Measurements from ENCODE around the gene NCOA5. TPM values are rescaled to one million over a fixed set of nuclear protein-coding genes. Genes with fewer than 3 reads are reported as not detected.
A peak's percentile ranks its signal among the peaks of the same experiment; 100 is the strongest.

NCOA5 gene
- total and polyA plus RNA-seq, 9 of the 15 experiments (the other 6 are each of a cell fraction or from before 2014, with no cell fraction given) = 3.9 to 22.8 (median 13.8) TPM

DNA sequence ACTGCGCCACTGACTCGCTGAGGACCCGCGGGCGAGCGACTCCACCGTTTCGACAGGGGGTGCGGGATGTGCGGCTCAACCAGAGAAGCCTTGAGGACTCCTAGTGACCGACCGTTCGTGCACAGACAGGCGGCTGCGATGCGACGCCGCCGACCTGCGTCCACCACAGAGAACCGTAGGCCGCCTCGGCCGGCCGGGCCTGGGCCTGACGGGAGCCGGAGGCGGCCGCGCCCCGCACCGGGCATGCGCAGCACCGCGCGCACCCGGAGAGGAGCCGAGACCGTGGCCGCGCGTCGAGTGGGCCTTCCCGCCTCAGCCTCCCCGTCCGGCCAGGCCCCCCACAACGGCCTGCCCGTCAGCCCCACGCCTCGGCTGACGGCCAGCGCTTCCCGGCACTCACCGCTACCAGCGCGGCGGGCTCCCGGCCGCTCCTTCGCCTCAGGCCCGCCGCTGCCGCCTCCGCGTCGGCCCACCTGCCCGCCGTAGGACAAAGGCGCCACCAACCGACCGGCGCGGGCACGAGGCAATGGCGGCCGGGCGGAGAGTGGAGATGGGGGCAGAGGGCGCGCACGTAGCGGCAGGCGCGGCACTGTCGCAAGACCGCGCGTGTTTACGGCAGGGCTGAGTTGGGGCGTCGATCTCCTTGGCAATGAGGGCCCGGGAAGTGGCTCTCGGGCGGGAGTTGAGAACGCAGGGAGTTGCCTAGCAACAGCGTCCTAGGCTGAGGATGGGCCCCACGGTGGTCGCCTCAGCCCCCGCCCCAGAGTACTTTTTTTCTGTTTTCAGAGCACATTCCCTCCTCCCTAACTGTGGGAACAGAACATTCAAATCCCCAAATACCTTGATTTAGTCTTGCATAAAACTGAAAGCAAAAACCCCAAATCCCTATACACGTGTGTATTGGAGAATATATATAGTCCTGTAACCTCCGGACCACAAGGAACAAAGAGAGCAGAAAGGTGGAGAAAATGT is at the start of gene NCOA5 (continued):
- TF ChIP-seq RBFOX2 (IDR thresholded peaks at IDR 0.05; ENCODE audit: low read depth, low read length) (peak; percentile 99), ZNF224 (CRISPR knock-in tag; IDR thresholded peaks at IDR 0.05) (0 out of 2 replicates have a peak, but pooled peaks have one; percentile 36), PHB2 (IDR thresholded peaks at IDR 0.05; ENCODE audit: low read depth) (no peak), LCOR (CRISPR knock-in tag; IDR thresholded peaks at IDR 0.05) (peak; percentile 41; the same call in 1 of the 2 replicates), ZNF584 (CRISPR knock-in tag; IDR thresholded peaks at IDR 0.05; ENCODE audit: low read depth) (peak; percentile 74), ZNF830 (CRISPR knock-in tag; IDR thresholded peaks at IDR 0.05) (no peak), NR4A1 (CRISPR knock-in tag; IDR thresholded peaks at IDR 0.05) (no peak), NR4A1 (tag; IDR thresholded peaks at IDR 0.05) (peak; percentile 86; the same call in 1 of the 2 replicates), MTA3 (IDR thresholded peaks at IDR 0.05; ENCODE audit: borderline replicate concordance) (peak; percentile 87; the same call in 1 of the 2 replicates), SRSF3 (IDR thresholded peaks at IDR 0.05; ENCODE audit: insufficient read depth, low read length) (no peak), GABPB2 (CRISPR knock-in tag; conservative IDR thresholded peaks at IDR 0.05) (no peak), PHF8 (IDR thresholded peaks at IDR 0.05; ENCODE audit: borderline replicate concordance, low read length) (peak; percentile 99; the same call in 1 of the 2 replicates), BRCA1 (IDR thresholded peaks at IDR 0.05) (no peak), BRCA1 (CRISPR knock-in tag; IDR thresholded peaks at IDR 0.05) (0 out of 2 replicates have a peak, but pooled peaks have one; percentile 61), CBFA2T3 (IDR thresholded peaks at IDR 0.05) (no peak), PCBP1 (IDR thresholded peaks at IDR 0.05; ENCODE audit: low read depth, low read length, poor library complexity, severe bottlenecking) (peak; percentile 92), HMGN3 (IDR thresholded peaks at IDR 0.05; ENCODE audit: borderline replicate concordance, extremely low read depth, insufficient read length, low read depth, low read length) (peak; percentile 71), PTTG1 (tag; IDR thresholded peaks at IDR 0.05; ENCODE audit: low read depth) (no peak), RBM22 (IDR thresholded peaks at IDR 0.05; ENCODE audit: low read depth, low read length, poor library complexity, severe bottlenecking) (peak; percentile 91), ZC3H4 (CRISPR knock-in tag; IDR thresholded peaks at IDR 0.05; ENCODE audit: borderline replicate concordance) (peak; percentile 70; the same call in 1 of the 2 replicates), FOXM1 (IDR thresholded peaks at IDR 0.05; ENCODE audit: low read depth) (no peak), FOXM1 (CRISPR knock-in tag; IDR thresholded peaks at IDR 0.05; ENCODE audit: low read depth) (peak; percentile 66; the same call in 1 of the 2 replicates)
- TF ChIP-seq, protein P1, sequence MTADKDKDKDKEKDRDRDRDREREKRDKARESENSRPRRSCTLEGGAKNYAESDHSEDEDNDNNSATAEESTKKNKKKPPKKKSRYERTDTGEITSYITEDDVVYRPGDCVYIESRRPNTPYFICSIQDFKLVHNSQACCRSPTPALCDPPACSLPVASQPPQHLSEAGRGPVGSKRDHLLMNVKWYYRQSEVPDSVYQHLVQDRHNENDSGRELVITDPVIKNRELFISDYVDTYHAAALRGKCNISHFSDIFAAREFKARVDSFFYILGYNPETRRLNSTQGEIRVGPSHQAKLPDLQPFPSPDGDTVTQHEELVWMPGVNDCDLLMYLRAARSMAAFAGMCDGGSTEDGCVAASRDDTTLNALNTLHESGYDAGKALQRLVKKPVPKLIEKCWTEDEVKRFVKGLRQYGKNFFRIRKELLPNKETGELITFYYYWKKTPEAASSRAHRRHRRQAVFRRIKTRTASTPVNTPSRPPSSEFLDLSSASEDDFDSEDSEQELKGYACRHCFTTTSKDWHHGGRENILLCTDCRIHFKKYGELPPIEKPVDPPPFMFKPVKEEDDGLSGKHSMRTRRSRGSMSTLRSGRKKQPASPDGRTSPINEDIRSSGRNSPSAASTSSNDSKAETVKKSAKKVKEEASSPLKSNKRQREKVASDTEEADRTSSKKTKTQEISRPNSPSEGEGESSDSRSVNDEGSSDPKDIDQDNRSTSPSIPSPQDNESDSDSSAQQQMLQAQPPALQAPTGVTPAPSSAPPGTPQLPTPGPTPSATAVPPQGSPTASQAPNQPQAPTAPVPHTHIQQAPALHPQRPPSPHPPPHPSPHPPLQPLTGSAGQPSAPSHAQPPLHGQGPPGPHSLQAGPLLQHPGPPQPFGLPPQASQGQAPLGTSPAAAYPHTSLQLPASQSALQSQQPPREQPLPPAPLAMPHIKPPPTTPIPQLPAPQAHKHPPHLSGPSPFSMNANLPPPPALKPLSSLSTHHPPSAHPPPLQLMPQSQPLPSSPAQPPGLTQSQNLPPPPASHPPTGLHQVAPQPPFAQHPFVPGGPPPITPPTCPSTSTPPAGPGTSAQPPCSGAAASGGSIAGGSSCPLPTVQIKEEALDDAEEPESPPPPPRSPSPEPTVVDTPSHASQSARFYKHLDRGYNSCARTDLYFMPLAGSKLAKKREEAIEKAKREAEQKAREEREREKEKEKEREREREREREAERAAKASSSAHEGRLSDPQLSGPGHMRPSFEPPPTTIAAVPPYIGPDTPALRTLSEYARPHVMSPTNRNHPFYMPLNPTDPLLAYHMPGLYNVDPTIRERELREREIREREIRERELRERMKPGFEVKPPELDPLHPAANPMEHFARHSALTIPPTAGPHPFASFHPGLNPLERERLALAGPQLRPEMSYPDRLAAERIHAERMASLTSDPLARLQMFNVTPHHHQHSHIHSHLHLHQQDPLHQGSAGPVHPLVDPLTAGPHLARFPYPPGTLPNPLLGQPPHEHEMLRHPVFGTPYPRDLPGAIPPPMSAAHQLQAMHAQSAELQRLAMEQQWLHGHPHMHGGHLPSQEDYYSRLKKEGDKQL (CRISPR knock-in tag; IDR thresholded peaks at IDR 0.05; ENCODE audit: borderline replicate concordance) = peak; percentile 94
